C4-2B (cell line): Measurements from ENCODE around the gene SLC30A3.

Experiments used
- CTCF ChIP-seq: fragments of 450-650 bp; conservative IDR thresholded peaks from 2 replicates; pipeline ENCODE4 v1.5.1; 2017; ENCODE audit warnings: mild to moderate bottlenecking
- ZFX ChIP-seq: fragments of 450-650 bp; IDR thresholded peaks from 2 replicates; pipeline ENCODE4 v1.6.1; 2017

GRCh38 chr2:27206346-27206745 lies 56.5 kb downstream of the SLC30A3 start:
- TF ChIP-seq CTCF = no peak
- no peak for TF ChIP-seq ZFX
